GM21360 (cell line): Measurements from ENCODE around the gene SFI1.
A peak's percentile ranks its signal among the peaks of the same experiment; 100 is the strongest.

ENCODE experiments used
- ATAC-seq: cut with Tn5 transposase; IDR thresholded peaks from one replicate; pipeline ENCODE4 v1.9.1; 2021; ENCODE audit warnings: mild to moderate bottlenecking, moderate library complexity; ENCODE audit not compliant: unreplicated experiment

The SFI1 gene

GRCh38 chr22:31615491-31615860 lies 119.1 kb downstream of the SFI1 start:
- no peak for ATAC-seq

- ATAC-seq = no peak
These were observed 119.6 kb downstream of the SFI1 start for GRCh38 chr22:31615940-31616314.

GRCh38 chr22:31616315-31616980 lies 120.1 kb downstream of the SFI1 start:
- ATAC-seq = peak; percentile 65

GRCh38 chr22:31618057-31618456 lies 121.7 kb downstream of the SFI1 start:
- ATAC-seq = no peak

GRCh38 chr22:31618471-31619176 lies 122.3 kb downstream of the SFI1 start:
- ATAC-seq = no peak

- ATAC-seq = no peak
These were observed 123.4 kb downstream of the SFI1 start for GRCh38 chr22:31619611-31620300.

- ATAC-seq = no peak
These were observed 124.6 kb downstream of the SFI1 start for GRCh38 chr22:31620756-31621480.

GRCh38 chr22:31621507-31622124 lies 125.3 kb downstream of the SFI1 start:
- no peak for ATAC-seq

- ATAC-seq = no peak
These were observed 126.6 kb downstream of the SFI1 start for GRCh38 chr22:31622980-31623379.

GRCh38 chr22:31623592-31624304 lies 127.4 kb downstream of the SFI1 start:
- no peak for ATAC-seq

GRCh38 chr22:31625257-31625640 lies 128.9 kb downstream of the SFI1 start:
- ATAC-seq = no peak

GRCh38 chr22:31625661-31626426 lies 129.5 kb downstream of the SFI1 start:
- no peak for ATAC-seq

- no peak for ATAC-seq
These were observed 130.3 kb downstream of the SFI1 start for GRCh38 chr22:31626427-31627150.

GRCh38 chr22:31627223-31627731 lies 130.9 kb downstream of the SFI1 start:
- no peak for ATAC-seq

GRCh38 chr22:31628362-31628761 lies 132.0 kb downstream of the SFI1 start:
- no peak for ATAC-seq

- no peak for ATAC-seq
These were observed 132.8 kb downstream of the SFI1 start for GRCh38 chr22:31628969-31629708.

- no peak for ATAC-seq
These were observed 133.4 kb downstream of the SFI1 start for GRCh38 chr22:31629741-31630184.
